ENCODE measurements around the gene MLH3. TPM values are rescaled to one million over a fixed set of nuclear protein-coding genes. Genes with fewer than 3 reads are reported as not detected.

The MLH3 gene
- total RNA-seq, 5 donors from 2014 or later (not counting 1 experiment from before 2014, with no cell fraction given): 17.3 to 28.2 (median 22.1) TPM

DNA sequence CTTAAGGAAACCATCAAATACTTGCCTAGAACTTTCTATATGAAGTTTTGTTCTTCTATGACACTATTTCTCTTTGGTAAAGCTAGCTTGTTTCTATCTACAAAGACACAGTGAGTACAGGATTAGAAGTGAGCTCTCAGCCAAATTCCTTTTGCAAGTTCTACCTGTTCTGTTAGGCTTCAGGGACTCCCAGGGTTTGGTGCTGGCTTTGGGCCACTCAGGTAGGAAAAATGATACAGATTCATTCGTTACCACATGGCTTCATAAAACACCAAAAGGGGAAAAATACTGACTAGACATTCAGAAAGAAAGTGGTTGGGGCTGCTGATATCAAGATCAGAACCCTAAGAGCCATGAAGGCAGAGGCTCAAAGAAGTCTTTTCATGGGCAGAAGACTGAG is 32.0 kb upstream of the MLH3 start:
- H3K4me3 Mint-ChIP-seq: no peak overlapping the region
- CTCF ChIA-PET: no interaction called here
- H3K4me1 Mint-ChIP-seq: no peaks in the 10 kb centered on the region
- no CpG with 5 or more reads among the region's 1 CpG for WGBS (ENCODE audit: insufficient coverage)
- DNase-seq (no peak), ATAC-seq (replicated peaks in 1 of 4) (no peak)
- no peaks in the 10 kb centered on the region for H3K9me3 ChIP-seq
- peaks cover 9 to 60% of the 10 kb centered on the region in 2 donors for H3K36me3 ChIP-seq (ENCODE audit: control insufficient read depth in 2 of 2, extremely low read depth in 1 of 2, insufficient read depth in 1 of 2, low read length in 1 of 2)
- no peaks in the 10 kb centered on the region for H3K4me1 ChIP-seq (ENCODE audit: control insufficient read depth in 1 of 2, extremely low read depth in 1 of 2, insufficient read depth in 2 of 2, low read length in 2 of 2)
- peak overlapping the region in 1 of 2 donors; percentile 39 for H3K27ac Mint-ChIP-seq
- no peaks in the 10 kb centered on the region for H3K27me3 ChIP-seq (replicated peaks in 1 of 2; ENCODE audit: control insufficient read depth in 2 of 2, extremely low read depth in 1 of 2, insufficient read depth in 2 of 2, low read length in 1 of 2)
- no peak overlapping the region for H3K4me3 ChIP-seq (ENCODE audit: control insufficient read depth in 1 of 2, extremely low read depth in 1 of 2, low read length in 1 of 2)
- H3K36me3 Mint-ChIP-seq: peaks cover 39% of the 10 kb centered on the region
- H3K27me3 Mint-ChIP-seq: no peaks in the 10 kb centered on the region
- H3K9me3 Mint-ChIP-seq: no peaks in the 10 kb centered on the region
- POLR2A ChIA-PET: no interaction called here
- H3K27ac ChIP-seq (ENCODE audit: low read length): no peak overlapping the region

DNA sequence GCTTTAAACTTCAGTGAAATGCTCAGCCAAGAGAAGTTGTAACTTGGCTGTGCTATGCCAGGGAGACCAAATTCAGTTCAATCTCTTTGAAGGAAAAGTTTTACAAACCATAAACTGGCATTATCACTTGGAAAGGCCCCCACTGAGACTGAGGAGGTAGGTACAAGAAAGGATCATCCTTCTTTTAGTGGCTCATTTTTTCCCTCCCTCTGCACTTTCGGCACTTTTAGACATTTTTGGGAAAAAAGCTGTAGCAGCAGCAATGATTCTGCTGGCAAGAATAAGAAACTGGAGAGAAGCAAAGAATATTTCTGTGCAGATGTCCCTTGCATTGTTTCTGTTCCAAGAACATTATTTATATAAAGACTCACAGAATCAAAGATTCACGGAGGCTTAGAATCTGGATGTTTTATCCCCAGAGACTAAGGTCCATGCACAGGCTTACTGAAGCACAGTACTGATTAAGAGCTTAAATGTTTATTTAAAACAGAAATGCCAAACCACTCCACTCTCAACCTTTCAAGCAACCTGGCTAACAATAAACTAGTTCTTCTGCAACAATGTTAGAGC is 30.5 kb upstream of the MLH3 start:
- Histone ChIP-seq H3K36me3 (ENCODE audit: control insufficient read depth in 2 of 2, extremely low read depth in 1 of 2, insufficient read depth in 1 of 2, low read length in 1 of 2) (peaks cover 9 to 45% of the 10 kb centered on the region in 2 donors), H3K27ac (ENCODE audit: low read length) (no peak overlapping the region), H3K4me1 (ENCODE audit: control insufficient read depth in 1 of 2, extremely low read depth in 1 of 2, insufficient read depth in 2 of 2, low read length in 2 of 2) (no peaks in the 10 kb centered on the region), H3K9me3 (no peaks in the 10 kb centered on the region), H3K27me3 (replicated peaks in 1 of 2; ENCODE audit: control insufficient read depth in 2 of 2, extremely low read depth in 1 of 2, insufficient read depth in 2 of 2, low read length in 1 of 2) (no peaks in the 10 kb centered on the region), H3K4me3 (ENCODE audit: control insufficient read depth in 1 of 2, extremely low read depth in 1 of 2, low read length in 1 of 2) (no peak overlapping the region)
- no CpG with 5 or more reads among the region's 2 CpGs for WGBS (ENCODE audit: insufficient coverage)
- no peak overlapping the region for H3K27ac Mint-ChIP-seq
- no peaks in the 10 kb centered on the region for H3K27me3 Mint-ChIP-seq
- H3K4me3 Mint-ChIP-seq: no peak overlapping the region
- H3K36me3 Mint-ChIP-seq: peaks cover 29% of the 10 kb centered on the region
- H3K9me3 Mint-ChIP-seq: no peaks in the 10 kb centered on the region
- H3K4me1 Mint-ChIP-seq: no peaks in the 10 kb centered on the region
- ATAC-seq (replicated peaks in 1 of 4) (no peak), DNase-seq (no peak)
- CTCF ChIA-PET: no interaction called here
- POLR2A ChIA-PET: interaction anchor here (0.6 to 0.7 kb wide), 2 partner anchors 206 to 219 kb away, joined by 3 to 5 read pairs; no protein-coding TSS in a partner anchor

DNA sequence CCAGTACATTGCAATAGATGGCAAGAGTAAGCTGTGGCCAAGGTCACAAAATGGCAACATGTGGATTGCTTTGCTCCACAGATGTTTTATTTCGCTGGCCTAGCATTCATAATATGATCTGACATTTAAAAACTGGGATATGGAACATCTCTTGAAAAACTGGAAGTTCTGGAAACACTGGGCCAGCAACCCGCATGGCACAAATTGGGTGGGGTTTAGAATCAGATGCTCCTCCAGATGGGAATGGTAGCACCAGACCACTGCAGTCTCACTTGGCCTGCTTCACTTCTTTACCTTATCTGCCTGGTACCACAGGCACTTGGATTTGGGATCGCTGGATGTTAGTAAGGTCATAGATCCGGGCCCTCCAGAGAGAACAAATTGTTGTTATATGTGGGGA is 28.3 kb upstream of the MLH3 start:
- Histone ChIP-seq H3K4me3 (ENCODE audit: control insufficient read depth in 1 of 2, extremely low read depth in 1 of 2, low read length in 1 of 2) (no peak overlapping the region), H3K9me3 (no peaks in the 10 kb centered on the region), H3K27me3 (replicated peaks in 1 of 2; ENCODE audit: control insufficient read depth in 2 of 2, extremely low read depth in 1 of 2, insufficient read depth in 2 of 2, low read length in 1 of 2) (no peaks in the 10 kb centered on the region), H3K36me3 (ENCODE audit: control insufficient read depth in 2 of 2, extremely low read depth in 1 of 2, insufficient read depth in 1 of 2, low read length in 1 of 2) (peaks cover 9 to 26% of the 10 kb centered on the region in 2 donors), H3K27ac (ENCODE audit: low read length) (no peak overlapping the region), H3K4me1 (ENCODE audit: control insufficient read depth in 1 of 2, extremely low read depth in 1 of 2, insufficient read depth in 2 of 2, low read length in 2 of 2) (no peaks in the 10 kb centered on the region)
- Mint-ChIP-seq H3K27ac (no peak overlapping the region), H3K4me3 (no peak overlapping the region), H3K9me3 (no peaks in the 10 kb centered on the region), H3K27me3 (no peaks in the 10 kb centered on the region), H3K4me1 (no peaks in the 10 kb centered on the region), H3K36me3 (peaks cover 18% of the 10 kb centered on the region)
- DNase-seq (no peak), ATAC-seq (replicated peaks in 1 of 4) (no peak)
- POLR2A ChIA-PET: no interaction called here
- WGBS (ENCODE audit: insufficient coverage): 100% methylated on average over 2 of the region's 4 CpGs
- CTCF ChIA-PET: interaction anchor here in 1 of 2 donors (0.7 kb wide), 1 partner anchor 60 kb away, joined by 5 read pairs; no protein-coding TSS in a partner anchor

DNA sequence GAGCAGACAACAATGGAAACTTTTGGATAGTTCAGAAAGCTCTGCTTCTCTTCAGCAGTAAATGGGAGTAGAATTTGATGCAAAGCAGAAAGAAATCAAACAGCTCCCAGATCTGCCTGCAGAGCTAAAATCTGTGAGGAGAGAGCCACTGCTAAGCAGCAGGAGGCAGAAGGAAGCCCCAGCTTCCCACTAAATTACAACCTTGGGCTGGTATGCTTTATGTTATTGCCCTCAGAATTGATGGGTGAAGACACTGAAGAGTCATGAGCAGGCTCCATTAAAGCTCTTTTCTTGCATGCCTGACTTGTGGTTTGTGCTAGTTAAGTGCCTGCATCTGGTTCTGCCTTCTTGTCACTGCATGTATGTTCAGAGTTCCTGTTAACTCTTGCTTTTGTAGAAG is 26.5 kb upstream of the MLH3 start:
- Mint-ChIP-seq H3K36me3 (peaks cover 10% of the 10 kb centered on the region), H3K4me1 (no peaks in the 10 kb centered on the region), H3K27ac (peak overlapping the region in 1 of 2 donors; percentile 14), H3K4me3 (no peak overlapping the region), H3K9me3 (no peaks in the 10 kb centered on the region), H3K27me3 (no peaks in the 10 kb centered on the region)
- no peak overlapping the region for H3K27ac ChIP-seq (ENCODE audit: low read length)
- ATAC-seq (replicated peaks in 1 of 4) (no peak), DNase-seq (peak in 1 of 35 experiments; percentile 44)
- no peaks in the 10 kb centered on the region for H3K27me3 ChIP-seq (replicated peaks in 1 of 2; ENCODE audit: control insufficient read depth in 2 of 2, extremely low read depth in 1 of 2, insufficient read depth in 2 of 2, low read length in 1 of 2)
- H3K4me3 ChIP-seq (ENCODE audit: control insufficient read depth in 1 of 2, extremely low read depth in 1 of 2, low read length in 1 of 2): no peak overlapping the region
- H3K9me3 ChIP-seq: no peaks in the 10 kb centered on the region
- H3K36me3 ChIP-seq (ENCODE audit: control insufficient read depth in 2 of 2, extremely low read depth in 1 of 2, insufficient read depth in 1 of 2, low read length in 1 of 2): peaks cover 0 to 9% of the 10 kb centered on the region in 2 donors
- CTCF ChIA-PET: no interaction called here
- POLR2A ChIA-PET: no interaction called here
- H3K4me1 ChIP-seq (ENCODE audit: control insufficient read depth in 1 of 2, extremely low read depth in 1 of 2, insufficient read depth in 2 of 2, low read length in 2 of 2): no peaks in the 10 kb centered on the region

DNA sequence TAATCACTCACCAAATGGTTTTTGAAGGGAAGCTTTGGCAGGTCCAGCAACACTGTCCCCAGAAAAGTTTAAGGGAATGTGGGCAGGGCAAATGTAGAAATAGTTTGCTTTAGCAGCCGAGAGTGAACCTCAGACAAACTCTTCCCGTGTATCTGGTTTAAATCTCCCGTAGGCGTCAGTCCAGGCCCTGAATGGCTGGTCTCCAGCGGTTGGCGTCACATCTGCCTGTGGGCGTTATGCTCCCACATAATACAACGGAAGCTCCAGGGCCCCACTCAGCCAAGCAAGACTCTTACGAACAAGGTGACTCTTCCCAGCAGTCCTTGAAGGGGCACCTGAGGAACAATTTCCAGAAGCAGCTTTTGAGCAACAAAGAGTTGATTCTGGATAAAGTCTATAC is 19.1 kb upstream of the MLH3 start:
- Histone ChIP-seq H3K4me1 (ENCODE audit: control insufficient read depth in 1 of 2, extremely low read depth in 1 of 2, insufficient read depth in 2 of 2, low read length in 2 of 2) (peaks cover 2 to 15% of the 10 kb centered on the region in 2 experiments), H3K27me3 (replicated peaks in 1 of 2; ENCODE audit: control insufficient read depth in 2 of 2, extremely low read depth in 1 of 2, insufficient read depth in 2 of 2, low read length in 1 of 2) (no peaks in the 10 kb centered on the region), H3K27ac (ENCODE audit: low read length) (no peak overlapping the region), H3K9me3 (no peaks in the 10 kb centered on the region), H3K4me3 (ENCODE audit: control insufficient read depth in 1 of 2, extremely low read depth in 1 of 2, low read length in 1 of 2) (no peak overlapping the region), H3K36me3 (ENCODE audit: control insufficient read depth in 2 of 2, extremely low read depth in 1 of 2, insufficient read depth in 1 of 2, low read length in 1 of 2) (no peaks in the 10 kb centered on the region)
- ChIA-PET POLR2A (interaction anchor here in 1 of 2 donors (0.5 kb wide), 1 partner anchor 64 kb away, joined by 4 read pairs; no protein-coding TSS in a partner anchor), CTCF (no interaction called here)
- Mint-ChIP-seq H3K9me3 (no peaks in the 10 kb centered on the region), H3K27me3 (no peaks in the 10 kb centered on the region), H3K4me3 (peak overlapping the region in 2 of 3 donors; percentile 21 to 37), H3K27ac (no peak overlapping the region), H3K36me3 (no peaks in the 10 kb centered on the region), H3K4me1 (peaks cover 2 to 5% (median 2%) of the 10 kb centered on the region in 3 donors)
- DNase-seq (no peak), ATAC-seq (replicated peaks in 1 of 4) (no peak)
- WGBS (ENCODE audit: insufficient coverage): 82% methylated on average over 9 of the region's 9 CpGs

DNA sequence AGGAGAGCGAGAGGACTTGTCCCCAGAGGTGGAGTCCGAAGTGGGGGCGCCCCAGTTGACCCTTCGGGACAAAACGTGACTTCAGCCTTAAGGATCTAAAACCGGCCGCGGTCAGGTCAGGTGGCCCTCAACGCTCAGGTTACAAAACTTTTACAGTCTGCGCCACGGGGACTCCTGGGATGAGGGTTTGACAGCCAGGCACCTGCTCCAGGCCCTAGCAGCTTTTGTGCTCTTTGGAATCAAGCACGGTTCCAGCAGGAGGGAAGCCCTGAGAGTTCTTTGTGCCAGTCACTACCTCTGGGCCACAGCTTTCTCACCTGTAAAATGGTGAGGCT is 18.5 kb upstream of the MLH3 start:
- Mint-ChIP-seq H3K36me3 (no peaks in the 10 kb centered on the region), H3K9me3 (no peaks in the 10 kb centered on the region), H3K27ac (peak overlapping the region; percentile 44 to 77), H3K4me1 (peaks cover 3 to 6% (median 5%) of the 10 kb centered on the region in 3 donors), H3K4me3 (peak overlapping the region in 1 of 3 donors; percentile 66), H3K27me3 (no peaks in the 10 kb centered on the region)
- WGBS (ENCODE audit: insufficient coverage): 84% methylated on average over 12 of the region's 12 CpGs
- Histone ChIP-seq H3K4me3 (ENCODE audit: control insufficient read depth in 1 of 2, extremely low read depth in 1 of 2, low read length in 1 of 2) (peak overlapping the region; percentile 61 to 72), H3K27me3 (replicated peaks in 1 of 2; ENCODE audit: control insufficient read depth in 2 of 2, extremely low read depth in 1 of 2, insufficient read depth in 2 of 2, low read length in 1 of 2) (no peaks in the 10 kb centered on the region), H3K4me1 (ENCODE audit: control insufficient read depth in 1 of 2, extremely low read depth in 1 of 2, insufficient read depth in 2 of 2, low read length in 2 of 2) (peaks cover 2 to 15% of the 10 kb centered on the region in 2 experiments), H3K27ac (ENCODE audit: low read length) (no peak overlapping the region), H3K36me3 (ENCODE audit: control insufficient read depth in 2 of 2, extremely low read depth in 1 of 2, insufficient read depth in 1 of 2, low read length in 1 of 2) (no peaks in the 10 kb centered on the region), H3K9me3 (no peaks in the 10 kb centered on the region)
- DNase-seq (no peak), ATAC-seq (replicated peaks in 1 of 4) (no peak)
- POLR2A ChIA-PET: no interaction called here
- CTCF ChIA-PET: no interaction called here

Measured in T-cell (primary cell).